A549 (cell line): ENCODE results near the gene MED23. TPM values are rescaled to one million over a fixed set of nuclear protein-coding genes. Genes with fewer than 3 reads are reported as not detected.

Source experiments
- ATAC-seq, 2 experiments: fragments of 200-7000 bp in 1 of 2; fragments of >200 bp in 1 of 2; cut with Nextera tagmentation in 1 of 2; cut with Tn5 transposase in 1 of 2; 3 replicates each; pipeline versions ENCODE4 v1.8.0 to v1.9.1; 2018 to 2020; ENCODE audit warnings: mild to moderate bottlenecking in 1 of 2, moderate library complexity in 1 of 2
- CTCF ChIA-PET: fragments of 300-600 bp; sonication (Branson Sonifier 250); formaldehyde crosslinking; extraction: SDS; loops from one replicate; lab custom pipeline; 2021; ENCODE audit warnings: antibody characterized with exemption, inconsistent platforms; lab: Yijun Ruan, JAX
- POLR2A ChIA-PET: fragments of 350-600 bp; formaldehyde crosslinking; extraction: SDS; loops from one replicate; lab custom pipeline; 2021; ENCODE audit warnings: antibody characterized with exemption, inconsistent platforms; lab: Yijun Ruan, JAX
- DNase-seq, 2 experiments: peaks; one replicate each; pipeline versions ENCODE4 v3.0.0 to v3.0.0-alpha.2; 2011 to 2016; ENCODE audit warnings: low read depth in 1 of 2, low spot score in 1 of 2
- FAIRE-seq: peaks from 2 replicates; lab custom pipeline; 2011; peaks lifted over from hg19 to GRCh38; lab: Jason Lieb, UNC
- H3K27ac ChIP-seq, 2 experiments: fragments of >200 bp; sonication (Bioruptor Twin); formaldehyde crosslinking; 3 replicates each; pipeline ENCODE4 v1.5.1; 2016 to 2017
- H3K4me1 ChIP-seq: fragments of >200 bp; sonication (Bioruptor Twin); formaldehyde crosslinking; 3 replicates; pipeline ENCODE4 v1.6.1; 2016
- H3K4me2 ChIP-seq: fragments of >200 bp; sonication (Bioruptor Twin); formaldehyde crosslinking; 3 replicates; pipeline ENCODE4 v1.6.1; 2016
- H3K4me3 ChIP-seq: fragments of >200 bp; sonication (Bioruptor Twin); formaldehyde crosslinking; 3 replicates; pipeline ENCODE4 v1.5.1; 2016
- H3K9me3 ChIP-seq: fragments of >200 bp; sonication (Bioruptor Twin); formaldehyde crosslinking; 3 replicates; pipeline ENCODE4 v1.6.1; 2016
- CBX2 ChIP-seq: fragments of 200-600 bp; sonication (generic); IDR thresholded peaks from 2 replicates; pipeline ENCODE4 v1.6.1; 2016; ENCODE audit warnings: low read depth, mild to moderate bottlenecking, borderline replicate concordance
- CBX8 ChIP-seq: fragments of 200-600 bp; sonication (generic); IDR thresholded peaks from 2 replicates; pipeline ENCODE4 v1.6.1; 2016
- CHD2 ChIP-seq: fragments of 150-350 bp; IDR thresholded peaks from 2 replicates; pipeline ENCODE4 v1.6.1; 2014; ENCODE audit warnings: low read length; ENCODE audit not compliant: partially characterized antibody
- E2F6 ChIP-seq: IDR thresholded peaks from 2 replicates; pipeline ENCODE4 v1.6.1; 2012; ENCODE audit warnings: low read depth, borderline replicate concordance
- ELK1 ChIP-seq: fragments of 150-350 bp; IDR thresholded peaks from 2 replicates; pipeline ENCODE4 v1.6.1; 2014; ENCODE audit warnings: low read depth, mild to moderate bottlenecking, low read length
- EP300 ChIP-seq, 2 experiments: fragments of >200 bp; sonication (Bioruptor Twin); formaldehyde crosslinking; IDR thresholded peaks; 2 replicates in 1 of 2; 3 replicates in 1 of 2; pipeline ENCODE4 v1.6.1; 2016 to 2017
- FOSB ChIP-seq: fragments of 250-450 bp; sonication (Bioruptor Pico); IDR thresholded peaks from 2 replicates; pipeline ENCODE4 v1.5.0; 2020; ENCODE audit warnings: mild to moderate bottlenecking, moderate library complexity
- HES2 ChIP-seq: fragments of >200 bp; sonication (Bioruptor Twin); formaldehyde crosslinking; IDR thresholded peaks from 2 replicates; pipeline ENCODE4 v1.6.1; 2016
- HEYL ChIP-seq: fragments of 250-450 bp; sonication (Bioruptor Pico); IDR thresholded peaks from 2 replicates; pipeline ENCODE4 v1.8.0; 2021; ENCODE audit warnings: mild to moderate bottlenecking, moderate library complexity
- HMGXB4 ChIP-seq: fragments of 250-450 bp; sonication (Bioruptor Pico); IDR thresholded peaks from 2 replicates; pipeline ENCODE4 v1.5.0; 2021; ENCODE audit warnings: mild to moderate bottlenecking, moderate library complexity, borderline replicate concordance
- JUNB ChIP-seq: fragments of >200 bp; sonication (Bioruptor Twin); formaldehyde crosslinking; IDR thresholded peaks from 2 replicates; pipeline ENCODE4 v1.6.1; 2016
- KDM1A ChIP-seq: fragments of 200-600 bp; sonication (generic); IDR thresholded peaks from 2 replicates; pipeline ENCODE4 v1.6.1; 2016; ENCODE audit warnings: low read depth, mild to moderate bottlenecking
- KDM5A ChIP-seq: fragments of 200-600 bp; sonication (generic); IDR thresholded peaks from 2 replicates; pipeline ENCODE4 v1.6.1; 2016; ENCODE audit warnings: antibody characterized with exemption, mild to moderate bottlenecking
- MAFK ChIP-seq: fragments of 450-650 bp; IDR thresholded peaks from 2 replicates; pipeline ENCODE4 v1.6.1; 2014; ENCODE audit not compliant: partially characterized antibody
- NFE2L2 ChIP-seq: fragments of 150-350 bp; conservative IDR thresholded peaks from 2 replicates; pipeline ENCODE4 v1.6.1; 2014; ENCODE audit warnings: low read length
- NR3C1 ChIP-seq: fragments of >200 bp; sonication (Bioruptor Twin); formaldehyde crosslinking; IDR thresholded peaks from 3 replicates; pipeline ENCODE4 v1.6.1; 2017
- POLR2A ChIP-seq: IDR thresholded peaks from 2 replicates; pipeline ENCODE4 v1.6.1; 2012; ENCODE audit warnings: mild to moderate bottlenecking, low read length
- RAD21 ChIP-seq, 2 experiments: fragments of >200 bp in 1 of 2; sonication (Bioruptor Twin) in 1 of 2; formaldehyde crosslinking in 1 of 2; IDR thresholded peaks in 1 of 2; conservative IDR thresholded peaks in 1 of 2; 2 replicates in 1 of 2; 3 replicates in 1 of 2; pipeline ENCODE4 v1.6.1; 2012 to 2018; ENCODE audit warnings: inconsistent platforms in 1 of 2
- RCOR1 ChIP-seq: fragments of 150-350 bp; IDR thresholded peaks from 2 replicates; pipeline ENCODE4 v1.6.1; 2014; ENCODE audit warnings: antibody characterized with exemption, low read length, low read depth
- REST ChIP-seq: fragments of 200-600 bp; sonication (generic); IDR thresholded peaks from 2 replicates; pipeline ENCODE4 v1.6.1; 2016; ENCODE audit warnings: antibody characterized with exemption, mild to moderate bottlenecking, moderate library complexity
- SMC3 ChIP-seq: fragments of >200 bp; sonication (Bioruptor Twin); formaldehyde crosslinking; IDR thresholded peaks from 3 replicates; pipeline ENCODE4 v1.6.1; 2018; ENCODE audit warnings: inconsistent platforms
- SREBF2 ChIP-seq: fragments of 450-650 bp; IDR thresholded peaks from 2 replicates; pipeline ENCODE4 v1.6.1; 2014; ENCODE audit warnings: mild to moderate bottlenecking, moderate library complexity
- TFCP2L1 ChIP-seq: fragments of 250-450 bp; sonication (Bioruptor Pico); IDR thresholded peaks from 2 replicates; pipeline ENCODE4 v1.5.0; 2021; ENCODE audit warnings: mild to moderate bottlenecking
- ZC3H11A ChIP-seq: fragments of 450-650 bp; IDR thresholded peaks from 2 replicates; pipeline ENCODE4 v1.6.1; 2014; ENCODE audit warnings: antibody characterized with exemption, mild to moderate bottlenecking
- ZFP36 ChIP-seq: fragments of 450-650 bp; IDR thresholded peaks from 2 replicates; pipeline ENCODE4 v1.6.1; 2014; ENCODE audit warnings: borderline replicate concordance; ENCODE audit not compliant: partially characterized antibody
- ZSCAN20 ChIP-seq: fragments of 250-450 bp; sonication (Bioruptor Pico); IDR thresholded peaks from 2 replicates; pipeline ENCODE4 v1.8.0; 2022; ENCODE audit warnings: mild to moderate bottlenecking, moderate library complexity
- WGBS: methylation state at CpG from one replicate; pipeline ENCODE4 v1.1.6; 2017; ENCODE audit errors: missing lambda C conversion rate; 5-methylcytosine and 5-hydroxymethylcytosine counted together
- polyA plus RNA-seq, 4 experiments: library from polyadenylated mRNA; depleted of rRNA in 3 of 4; stranded (reverse); fragments of >200 nt; fragmentation: RNase III in 1 of 4; extraction: RNeasy Plus Mini Kit Qiagen cat#74134 plus additional on column Dnase treatment in 1 of 4; gene quantifications; 2 replicates in 3 of 4; 3 replicates in 1 of 4; pipeline ENCODE4 v1.2.3, GENCODE V29; 2011 to 2017

Gene MED23
- polyA plus RNA-seq, 2 of the 4 experiments (the other 2 are of a cell fraction), result 7.6 to 23.1 TPM

- WGBS, result 85% methylated on average over 3 of the region's 3 CpGs
- ChIA-PET CTCF (no interaction called here), POLR2A (no interaction called here)
Measured at GRCh38 chr6:131658287-131658686, 30.2 kb upstream of the MED23 start.

GRCh38 chr6:131657630-131658111 is 29.6 kb upstream of the MED23 start:
- DNase-seq, result no peak
- 65% methylated on average over 6 of the region's 6 CpGs for WGBS
- TF ChIP-seq NFE2L2 (no peak), EP300 (IDR thresholded peaks at IDR 0.05) (no peak), ELK1 (no peak), ZC3H11A (no peak)
- Histone ChIP-seq H3K4me2 (no peak overlapping the region), H3K9me3 (no peaks in the 10 kb centered on the region), H3K4me1 (peaks cover 2% of the 10 kb centered on the region; the same call in 1 of the 3 replicates), H3K4me3 (no peak overlapping the region), H3K27ac (no peak overlapping the region)
- POLR2A ChIA-PET, result no interaction called here
- no peak for ATAC-seq
- FAIRE-seq, result no peak
- CTCF ChIA-PET, result no interaction called here

More at GRCh38 chr6:131658287-131658686, 30.2 kb upstream of the MED23 start:
- H3K4me1 ChIP-seq, result no peaks in the 10 kb centered on the region
- no peak overlapping the region for H3K27ac ChIP-seq
- FAIRE-seq, result no peak
- no peak overlapping the region for H3K4me2 ChIP-seq
- H3K4me3 ChIP-seq, result no peak overlapping the region
- no peak for TF ChIP-seq CBX8
- no peak for TF ChIP-seq FOSB
- TF ChIP-seq POLR2A, result no peak
- TF ChIP-seq HES2, result no peak
- TF ChIP-seq E2F6, result no peak
- no peak for TF ChIP-seq HMGXB4 (CRISPR knock-in tag)
- TF ChIP-seq TFCP2L1, result no peak
- no peak for TF ChIP-seq CHD2
- no peak for TF ChIP-seq ZFP36
- no peak for TF ChIP-seq EP300 (IDR thresholded peaks at IDR 0.05)
- no peak for ATAC-seq
- no peak for DNase-seq
- no peaks in the 10 kb centered on the region for H3K9me3 ChIP-seq

GRCh38 chr6:131657222-131657621 is 29.2 kb upstream of the MED23 start:
- FAIRE-seq (no peak), ATAC-seq (no peak), DNase-seq (no peak)
- POLR2A ChIA-PET, result no interaction called here
- no peaks in the 10 kb centered on the region for H3K9me3 ChIP-seq
- CTCF ChIA-PET, result interaction anchor here (0.6 kb wide), 1 partner anchor 640 kb away, joined by 3 read pairs; no protein-coding TSS in a partner anchor
- WGBS, result 48% methylated on average over 2 of the region's 2 CpGs
- H3K27ac ChIP-seq, result no peak overlapping the region
- H3K4me1 ChIP-seq, result peaks cover 3% of the 10 kb centered on the region; the same call in 1 of the 3 replicates
- no peak overlapping the region for H3K4me2 ChIP-seq
- no peak overlapping the region for H3K4me3 ChIP-seq
- TF ChIP-seq NR3C1, result no peak
- no peak for TF ChIP-seq SREBF2
- no peak for TF ChIP-seq HEYL (CRISPR knock-in tag)
- no peak for TF ChIP-seq MAFK
- no peak for TF ChIP-seq RCOR1
- no peak for TF ChIP-seq ZSCAN20 (CRISPR knock-in tag)
- no peak for TF ChIP-seq KDM5A
- no peak for TF ChIP-seq REST
- TF ChIP-seq CBX2, result no peak
- TF ChIP-seq KDM1A, result no peak
- TF ChIP-seq POLR2A, result no peak
- no peak for TF ChIP-seq EP300 (IDR thresholded peaks at IDR 0.05)
- TF ChIP-seq HMGXB4 (CRISPR knock-in tag), result no peak
- no peak for TF ChIP-seq SMC3
- TF ChIP-seq RAD21 (conservative IDR thresholded peaks at IDR 0.05 in 1 of 2, IDR thresholded peaks at IDR 0.05 in 1 of 2), result no peak
- TF ChIP-seq JUNB, result no peak
- no peak for TF ChIP-seq FOSB
